SU-DHL-6 (cell line): ENCODE measurements around the gene CCDC122.

Source experiments
- H2AFZ ChIP-seq: fragments of 200-600 bp; sonication (generic); 2 replicates; pipeline ENCODE4 v1.6.1; 2014; ENCODE audit warnings: low read depth, mild to moderate bottlenecking, moderate library complexity, mixed read lengths, antibody characterized with exemption, low read length; ENCODE audit not compliant: severe bottlenecking
- H3F3A ChIP-seq: fragments of 200-600 bp; shearing (Covaris generic); 2 replicates; pipeline ENCODE4 v1.6.0; 2016; ENCODE audit warnings: antibody characterized with exemption, mild to moderate bottlenecking; ENCODE audit not compliant: insufficient read depth
- H3K27ac ChIP-seq: fragments of 200-600 bp; sonication (generic); 2 replicates; pipeline ENCODE4 v1.5.1; 2016; ENCODE audit warnings: low read depth, mild to moderate bottlenecking, low read length, moderate library complexity, mixed read lengths
- H3K27me3 ChIP-seq: fragments of 200-600 bp; sonication (generic), shearing (Covaris generic); 2 replicates; pipeline ENCODE4 v1.6.0; 2014; ENCODE audit warnings: mild to moderate bottlenecking, low read length
- H3K36me3 ChIP-seq: fragments of 200-600 bp; sonication (generic); 2 replicates; pipeline ENCODE4 v1.6.1; 2014; ENCODE audit warnings: mild to moderate bottlenecking, low read length, mixed read lengths
- H3K4me2 ChIP-seq: fragments of 300-600, 200-600 bp; shearing (Covaris generic), sonication (generic); 2 replicates; pipeline ENCODE4 v1.6.0; 2014; ENCODE audit warnings: low read length, low read depth, mild to moderate bottlenecking; ENCODE audit not compliant: poor library complexity, severe bottlenecking
- H3K4me3 ChIP-seq: fragments of 200-600 bp; sonication (generic); 2 replicates; pipeline ENCODE4 v1.5.1; 2014; ENCODE audit warnings: antibody characterized with exemption, low read length, mild to moderate bottlenecking, mixed read lengths; ENCODE audit not compliant: insufficient read depth, poor library complexity, severe bottlenecking
- H3K79me2 ChIP-seq: fragments of 200-600 bp; sonication (generic); 2 replicates; pipeline ENCODE4 v1.6.1; 2014; ENCODE audit warnings: mild to moderate bottlenecking, low read length, moderate library complexity; ENCODE audit not compliant: insufficient read depth
- H3K9ac ChIP-seq: fragments of 200-600 bp; sonication (generic); 2 replicates; pipeline ENCODE4 v1.7.0; 2014; ENCODE audit warnings: mild to moderate bottlenecking, low read length
- H3K9me2 ChIP-seq: fragments of 200-600 bp; sonication (generic); replicated peaks from 2 replicates; pipeline ENCODE4 v1.6.1; 2014; ENCODE audit warnings: low read length; ENCODE audit not compliant: insufficient read depth
- H3K9me3 ChIP-seq: fragments of 200-600 bp; sonication (generic); 2 replicates; pipeline ENCODE4 v1.6.1; 2014; ENCODE audit warnings: low read length, mixed read lengths; ENCODE audit not compliant: insufficient read depth
- H4K20me1 ChIP-seq: fragments of 200-600 bp; sonication (generic); 2 replicates; pipeline ENCODE4 v1.6.1; 2014; ENCODE audit warnings: low read depth, mild to moderate bottlenecking, antibody characterized with exemption, low read length, moderate library complexity, mixed read lengths
- CTCF ChIP-seq: fragments of 200-600 bp; sonication (generic); IDR thresholded peaks from one replicate; pipeline ENCODE4 v1.5.1; 2017; ENCODE audit warnings: antibody characterized with exemption, mild to moderate bottlenecking, low read length, moderate library complexity; ENCODE audit not compliant: insufficient read depth, poor library complexity, severe bottlenecking
- EZH2phosphoT487 ChIP-seq: fragments of 200-600 bp; sonication (generic), shearing (Covaris generic); conservative IDR thresholded peaks from 2 replicates; pipeline ENCODE4 v1.6.1; 2018; ENCODE audit warnings: mild to moderate bottlenecking, antibody characterized with exemption, low read length, moderate library complexity, mixed read lengths

Gene CCDC122

GRCh38 chr13:43804461-43805070, 75.0 kb downstream of the CCDC122 start:
- no peaks in the 10 kb centered on the region for H3K9me3 ChIP-seq
- no peaks in the 10 kb centered on the region for H3K36me3 ChIP-seq
- H2AFZ ChIP-seq: no peak overlapping the region
- no peak overlapping the region for H3K4me2 ChIP-seq
- H3K9me2 ChIP-seq: no peaks in the 10 kb centered on the region
- no peaks in the 10 kb centered on the region for H4K20me1 ChIP-seq
- TF ChIP-seq CTCF (peak; percentile 28), EZH2phosphoT487 (no peak)
- H3K27ac ChIP-seq: no peak overlapping the region
- no peak overlapping the region for H3K9ac ChIP-seq
- H3K27me3 ChIP-seq: no peaks in the 10 kb centered on the region
- no peaks in the 10 kb centered on the region for H3K79me2 ChIP-seq
- H3F3A ChIP-seq: no peaks in the 10 kb centered on the region
- no peak overlapping the region for H3K4me3 ChIP-seq

GRCh38 chr13:43802511-43802910, 77.0 kb downstream of the CCDC122 start:
- H3K79me2 ChIP-seq: no peaks in the 10 kb centered on the region
- H3K4me3 ChIP-seq: no peak overlapping the region
- H3K27ac ChIP-seq: no peak overlapping the region
- TF ChIP-seq EZH2phosphoT487 (no peak), CTCF (no peak)
- no peak overlapping the region for H2AFZ ChIP-seq
- no peaks in the 10 kb centered on the region for H3K27me3 ChIP-seq
- H3K4me2 ChIP-seq: no peak overlapping the region
- no peaks in the 10 kb centered on the region for H4K20me1 ChIP-seq
- no peaks in the 10 kb centered on the region for H3K36me3 ChIP-seq
- no peaks in the 10 kb centered on the region for H3K9me2 ChIP-seq
- no peaks in the 10 kb centered on the region for H3K9me3 ChIP-seq
- H3F3A ChIP-seq: no peaks in the 10 kb centered on the region
- no peak overlapping the region for H3K9ac ChIP-seq

- no peaks in the 10 kb centered on the region for H3K36me3 ChIP-seq
- no peaks in the 10 kb centered on the region for H3K27me3 ChIP-seq
- no peak overlapping the region for H3K4me2 ChIP-seq
- H3K79me2 ChIP-seq: no peaks in the 10 kb centered on the region
- no peak for TF ChIP-seq EZH2phosphoT487
- TF ChIP-seq CTCF: no peak
- no peak overlapping the region for H3K9ac ChIP-seq
- no peaks in the 10 kb centered on the region for H4K20me1 ChIP-seq
- no peak overlapping the region for H3K4me3 ChIP-seq
- no peaks in the 10 kb centered on the region for H3F3A ChIP-seq
- no peaks in the 10 kb centered on the region for H3K9me2 ChIP-seq
- no peak overlapping the region for H2AFZ ChIP-seq
- no peak overlapping the region for H3K27ac ChIP-seq
- H3K9me3 ChIP-seq: no peaks in the 10 kb centered on the region
Observed at GRCh38 chr13:43800828-43801227, 78.7 kb downstream of the CCDC122 start.
